Colonic mucosa (tissue), 4 donors: ENCODE measurements around the gene INAFM2. TPM values are rescaled to one million over a fixed set of nuclear protein-coding genes. Genes with fewer than 3 reads are reported as not detected.

Source experiments
- DNase-seq: peaks from one replicate; pipeline ENCODE4 v3.0.0-alpha.2; 2020
- H3K27ac ChIP-seq: fragments of 200-600 bp; one replicate; pipeline ENCODE4 v1.8.0; 2021
- H3K27me3 ChIP-seq: fragments of 200-600 bp; one replicate; pipeline ENCODE4 v1.8.0; 2021
- H3K36me3 ChIP-seq: fragments of 200-600 bp; one replicate; pipeline ENCODE4 v1.8.0; 2021
- H3K4me1 ChIP-seq: fragments of 200-600 bp; one replicate; pipeline ENCODE4 v1.8.0; 2021; ENCODE audit warnings: mild to moderate bottlenecking
- H3K4me3 ChIP-seq: fragments of 200-600 bp; one replicate; pipeline ENCODE4 v1.8.0; 2021
- H3K9ac ChIP-seq, 2 donors: one replicate each; pipeline ENCODE4 v1.7.0; 2013; ENCODE audit warnings: control low read depth in 2 of 2, low read depth in 2 of 2, low read length in 2 of 2
- H3K9me3 ChIP-seq: fragments of 200-600 bp; one replicate; pipeline ENCODE4 v1.8.0; 2021
- CTCF ChIP-seq: fragments of 200-600 bp; IDR thresholded peaks from one replicate; pipeline ENCODE4 v1.8.0; 2022; ENCODE audit warnings: antibody characterized with exemption, mild to moderate bottlenecking
- intact Hi-C: fragments of 100-400 bp; cut with DNase I; formaldehyde crosslinking; loops from one replicate; pipeline ENCODE4 v1.14.1; 2022
- total RNA-seq, 2 donors: library from RNA; stranded (reverse); fragmentation: NEBNext Ultra II Directional in 1 of 2; extraction: Animal tissue kit (Norgen Biotek cat#: 25700) in 1 of 2; gene quantifications; one replicate each; pipeline ENCODE4 v1.2.1, GENCODE V29; 2021
- donor health status: healthy.
- donor health status: DM: no; HTN: no; CAD: no.
- donor health status: DM: no; HTN: no; CAD: no.

The INAFM2 gene
- total RNA-seq, 2 donors from 2014 or later: 10.8 to 28.6 TPM

GRCh38 chr15:40289140-40289775 is 34.2 kb upstream of the INAFM2 start:
- intact Hi-C loops: no loop called here
- no peak for TF ChIP-seq CTCF
- H3K36me3 ChIP-seq: no peaks in the 10 kb centered on the region
- no peak overlapping the region for H3K27ac ChIP-seq
- peak; percentile 84 for DNase-seq
- peaks cover 4% of the 10 kb centered on the region for H3K4me1 ChIP-seq
- no peak overlapping the region for H3K4me3 ChIP-seq
- no peaks in the 10 kb centered on the region for H3K9me3 ChIP-seq
- H3K9ac ChIP-seq: peak overlapping the region in 1 of 2 donors; percentile 19
- H3K27me3 ChIP-seq: no peaks in the 10 kb centered on the region

DNA sequence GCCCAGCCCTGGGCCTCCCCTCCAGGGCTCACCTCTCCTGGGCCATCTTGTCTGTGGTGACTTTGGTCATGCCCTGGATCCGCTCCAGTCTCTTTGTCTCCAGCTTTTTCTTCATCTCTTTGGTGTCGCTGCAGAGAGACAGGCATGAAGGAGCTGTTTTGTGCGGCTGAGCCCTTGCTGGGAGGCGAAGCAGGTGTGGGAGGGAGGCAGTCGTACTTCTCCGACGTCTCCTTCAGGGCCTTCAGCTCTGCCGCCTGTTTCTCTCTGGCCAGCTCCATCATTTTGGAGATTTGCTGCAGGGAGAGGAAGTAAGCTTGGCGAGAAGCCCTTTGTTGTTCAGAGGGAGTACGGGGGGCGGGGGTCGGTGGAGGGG is 33.0 kb upstream of the INAFM2 start:
- H3K9ac ChIP-seq: no peak overlapping the region
- H3K4me1 ChIP-seq: peaks cover 4% of the 10 kb centered on the region
- no peaks in the 10 kb centered on the region for H3K27me3 ChIP-seq
- no peaks in the 10 kb centered on the region for H3K36me3 ChIP-seq
- H3K27ac ChIP-seq: no peak overlapping the region
- no peaks in the 10 kb centered on the region for H3K9me3 ChIP-seq
- H3K4me3 ChIP-seq: no peak overlapping the region
- intact Hi-C loops: no loop called here
- no peak for TF ChIP-seq CTCF
- DNase-seq: no peak

DNA sequence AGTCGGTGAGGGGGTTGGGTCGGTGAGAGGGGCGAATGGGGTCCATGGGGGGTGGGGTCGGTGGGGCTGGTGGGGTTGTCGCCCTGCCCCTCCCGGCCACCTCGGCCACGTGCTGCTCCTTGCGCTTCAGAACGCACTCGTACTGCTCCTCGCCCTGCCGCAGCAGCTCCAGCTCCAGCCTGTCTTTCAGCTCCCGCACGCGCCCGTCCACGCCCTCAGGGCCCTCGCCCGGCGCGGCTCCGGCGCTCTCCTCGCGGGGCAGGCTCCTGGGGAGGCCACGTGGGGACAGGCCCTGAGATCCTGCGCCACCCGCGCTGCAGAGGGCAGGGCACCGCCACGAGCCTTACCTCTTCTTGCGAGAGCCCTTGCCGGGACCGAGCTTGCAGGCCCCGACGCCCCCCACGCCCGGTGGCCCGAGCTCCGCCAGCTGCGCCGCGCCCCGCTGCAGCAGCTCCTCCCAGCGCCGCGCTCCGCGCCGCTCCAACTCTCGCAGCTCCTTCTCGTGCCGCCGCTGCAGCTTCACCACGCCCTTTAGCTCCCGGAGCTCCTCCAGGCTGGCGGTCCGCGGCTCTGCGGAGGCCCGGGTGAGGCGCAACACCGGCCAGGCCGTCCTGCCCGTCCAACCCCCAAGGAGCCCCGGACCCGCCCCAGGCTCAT is 32.4 kb upstream of the INAFM2 start:
- Histone ChIP-seq H3K4me3 (peak overlapping the region; percentile 24), H3K36me3 (no peaks in the 10 kb centered on the region), H3K4me1 (peaks cover 4% of the 10 kb centered on the region), H3K9me3 (no peaks in the 10 kb centered on the region), H3K9ac (no peak overlapping the region), H3K27ac (no peak overlapping the region), H3K27me3 (no peaks in the 10 kb centered on the region)
- no peak for TF ChIP-seq CTCF
- peak; percentile 71 for DNase-seq
- intact Hi-C loops: no loop called here

GRCh38 chr15:40292246-40292645 is 31.2 kb upstream of the INAFM2 start:
- TF ChIP-seq CTCF: no peak
- H3K9me3 ChIP-seq: no peaks in the 10 kb centered on the region
- H3K36me3 ChIP-seq: no peaks in the 10 kb centered on the region
- H3K27ac ChIP-seq: no peak overlapping the region
- intact Hi-C loops: no loop called here
- DNase-seq: no peak
- no peak overlapping the region for H3K4me3 ChIP-seq
- H3K27me3 ChIP-seq: no peaks in the 10 kb centered on the region
- H3K4me1 ChIP-seq: peaks cover 4% of the 10 kb centered on the region
- no peak overlapping the region for H3K9ac ChIP-seq

DNA sequence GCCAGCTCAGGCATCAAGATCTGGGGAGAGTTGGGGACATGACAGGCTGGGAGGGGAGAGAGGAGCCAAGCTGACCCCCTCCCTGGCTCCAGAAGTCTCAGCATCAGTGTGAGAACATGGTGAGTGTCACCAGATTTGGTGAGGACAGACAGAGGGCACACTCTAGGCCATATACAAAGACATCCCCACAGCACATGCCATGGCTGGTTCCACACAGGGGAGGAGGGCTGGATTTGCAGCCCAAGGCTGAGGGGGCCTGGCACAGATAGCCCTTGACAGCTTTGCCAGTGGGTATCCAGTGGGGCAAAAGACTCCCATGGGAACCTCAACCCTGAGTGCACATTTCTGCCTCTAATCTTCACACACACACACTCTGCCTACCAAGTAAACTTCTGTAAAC is 30.5 kb upstream of the INAFM2 start:
- intact Hi-C loops: no loop called here
- H3K27me3 ChIP-seq: no peaks in the 10 kb centered on the region

More for the DNA sequence above, 30.5 kb upstream of the INAFM2 start:
- peaks cover 4% of the 10 kb centered on the region for H3K4me1 ChIP-seq
- no peak for DNase-seq
- no peaks in the 10 kb centered on the region for H3K36me3 ChIP-seq
- TF ChIP-seq CTCF: no peak
- H3K9me3 ChIP-seq: no peaks in the 10 kb centered on the region
- H3K9ac ChIP-seq: no peak overlapping the region
- no peak overlapping the region for H3K4me3 ChIP-seq
- H3K27ac ChIP-seq: no peak overlapping the region
